Amygdala (tissue), 56 donors: ENCODE measurements around the gene POLR1B.
"Not testable (repeated sequence)": the region's sequence is repeated elsewhere in the genome, so short reads cannot be mapped to it uniquely, and the experiment has no call there.

Experiments
- DNase-seq, 56 donors: peaks; one replicate each; lab custom pipeline; 2025; lab: John Stamatoyannopoulos, UW

POLR1B gene, protein sequence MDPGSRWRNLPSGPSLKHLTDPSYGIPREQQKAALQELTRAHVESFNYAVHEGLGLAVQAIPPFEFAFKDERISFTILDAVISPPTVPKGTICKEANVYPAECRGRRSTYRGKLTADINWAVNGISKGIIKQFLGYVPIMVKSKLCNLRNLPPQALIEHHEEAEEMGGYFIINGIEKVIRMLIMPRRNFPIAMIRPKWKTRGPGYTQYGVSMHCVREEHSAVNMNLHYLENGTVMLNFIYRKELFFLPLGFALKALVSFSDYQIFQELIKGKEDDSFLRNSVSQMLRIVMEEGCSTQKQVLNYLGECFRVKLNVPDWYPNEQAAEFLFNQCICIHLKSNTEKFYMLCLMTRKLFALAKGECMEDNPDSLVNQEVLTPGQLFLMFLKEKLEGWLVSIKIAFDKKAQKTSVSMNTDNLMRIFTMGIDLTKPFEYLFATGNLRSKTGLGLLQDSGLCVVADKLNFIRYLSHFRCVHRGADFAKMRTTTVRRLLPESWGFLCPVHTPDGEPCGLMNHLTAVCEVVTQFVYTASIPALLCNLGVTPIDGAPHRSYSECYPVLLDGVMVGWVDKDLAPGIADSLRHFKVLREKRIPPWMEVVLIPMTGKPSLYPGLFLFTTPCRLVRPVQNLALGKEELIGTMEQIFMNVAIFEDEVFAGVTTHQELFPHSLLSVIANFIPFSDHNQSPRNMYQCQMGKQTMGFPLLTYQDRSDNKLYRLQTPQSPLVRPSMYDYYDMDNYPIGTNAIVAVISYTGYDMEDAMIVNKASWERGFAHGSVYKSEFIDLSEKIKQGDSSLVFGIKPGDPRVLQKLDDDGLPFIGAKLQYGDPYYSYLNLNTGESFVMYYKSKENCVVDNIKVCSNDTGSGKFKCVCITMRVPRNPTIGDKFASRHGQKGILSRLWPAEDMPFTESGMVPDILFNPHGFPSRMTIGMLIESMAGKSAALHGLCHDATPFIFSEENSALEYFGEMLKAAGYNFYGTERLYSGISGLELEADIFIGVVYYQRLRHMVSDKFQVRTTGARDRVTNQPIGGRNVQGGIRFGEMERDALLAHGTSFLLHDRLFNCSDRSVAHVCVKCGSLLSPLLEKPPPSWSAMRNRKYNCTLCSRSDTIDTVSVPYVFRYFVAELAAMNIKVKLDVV

DNA sequence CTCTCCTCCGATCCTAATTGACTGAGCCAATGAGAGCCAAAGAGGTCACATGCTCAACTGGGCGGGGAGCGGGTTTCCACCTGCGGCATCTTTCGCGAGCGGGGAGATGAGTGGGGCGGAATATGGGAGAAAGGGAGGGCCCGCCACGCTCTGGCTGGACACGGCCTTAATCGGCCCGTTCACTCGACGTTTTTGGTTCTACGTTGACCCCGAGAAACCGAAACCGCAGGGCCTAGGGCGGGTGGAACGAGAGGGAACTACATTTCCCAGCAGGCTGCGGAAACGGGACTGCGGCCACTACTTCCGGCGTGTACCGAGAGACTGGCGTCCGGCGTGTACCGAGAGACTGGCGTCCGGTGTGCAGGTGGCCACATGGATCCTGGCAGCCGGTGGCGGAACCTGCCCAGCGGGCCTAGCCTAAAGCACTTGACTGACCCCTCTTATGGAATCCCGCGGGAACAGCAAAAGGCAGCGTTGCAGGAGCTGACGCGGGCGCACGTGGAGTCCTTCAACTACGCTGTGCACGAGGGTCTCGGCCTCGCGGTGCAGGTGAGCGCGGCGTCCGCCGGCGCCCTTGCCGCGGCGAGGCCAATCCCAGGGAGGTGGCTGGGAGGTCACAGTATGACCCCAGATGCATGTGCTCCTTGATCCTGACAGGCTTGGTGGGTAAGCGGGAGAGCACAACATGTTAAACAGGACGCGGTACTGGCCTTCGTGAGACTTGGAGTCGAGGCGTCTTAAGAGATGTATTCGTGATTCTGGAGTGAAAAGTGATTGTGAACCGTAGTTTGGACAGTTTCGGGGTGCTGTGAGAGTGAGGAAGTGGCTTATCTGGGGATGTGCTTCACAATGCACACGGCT lies at the start of gene POLR1B:
Gene POLR1B (plus strand): TSS at position 343 of the 861 bp plus-strand sequence. CDS start 30 bp downstream, at position 373.
- peak in 55 of 56 donors; percentile 59 to 98 (median 87) for DNase-seq

DNA sequence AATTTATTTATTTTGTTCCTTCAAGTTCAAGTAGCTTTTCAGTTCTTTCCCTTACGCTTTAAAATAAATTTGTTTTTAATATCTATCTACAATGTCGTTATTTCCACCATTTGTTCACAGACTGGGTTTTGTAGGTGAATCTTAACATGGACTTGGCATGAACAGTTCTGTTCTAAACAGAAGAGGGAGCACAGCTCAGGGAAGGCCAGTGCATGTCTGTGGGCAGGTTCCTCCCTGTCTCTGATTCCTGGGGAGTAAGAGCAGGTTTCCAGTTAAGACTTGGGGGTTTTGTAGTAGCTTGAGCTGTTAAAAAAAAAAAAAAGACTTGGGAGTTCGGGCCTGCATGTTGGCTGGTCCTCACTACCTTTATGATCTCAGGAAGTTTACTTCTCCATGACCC lies 49.2 kb upstream of the POLR1B start:
- no peak for DNase-seq

DNA sequence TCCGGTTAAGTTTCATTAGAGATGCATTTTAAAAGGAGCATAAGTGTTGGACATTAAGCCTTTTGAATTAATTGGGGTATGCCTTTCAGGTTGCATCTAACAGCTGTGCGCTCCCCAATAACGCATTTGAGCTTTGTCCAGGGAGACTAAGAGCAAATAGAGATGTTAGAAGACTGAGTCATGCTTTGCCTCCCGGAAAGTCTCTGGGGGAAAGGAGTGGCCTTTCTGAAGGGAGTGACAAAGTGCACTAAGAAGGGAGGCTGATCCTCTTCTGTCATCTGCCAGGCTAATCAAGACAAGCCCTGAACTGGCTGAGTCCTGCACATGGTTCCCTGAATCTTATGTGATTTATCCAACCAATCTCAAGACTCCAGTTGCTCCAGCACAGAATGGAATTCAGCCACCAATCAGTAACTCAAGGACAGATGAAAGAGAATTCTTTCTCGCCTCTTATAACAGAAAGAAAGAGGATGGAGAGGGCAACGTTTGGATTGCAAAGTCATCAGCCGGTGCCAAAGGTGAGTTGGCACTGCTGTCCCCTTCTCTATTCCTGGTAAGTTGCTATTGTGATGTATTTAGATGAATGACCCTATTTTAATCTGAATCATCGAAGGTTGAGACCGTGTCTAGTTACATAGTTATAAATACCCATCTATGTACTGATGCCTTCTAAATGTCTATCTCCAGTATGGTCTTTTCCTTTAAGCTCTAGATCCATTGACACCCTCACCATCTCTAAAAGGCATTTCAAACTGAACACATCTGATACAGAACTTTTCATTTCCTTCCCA lies 48.2 kb upstream of the POLR1B start:
- DNase-seq = peak in 1 of 56 donors; percentile 14

DNA sequence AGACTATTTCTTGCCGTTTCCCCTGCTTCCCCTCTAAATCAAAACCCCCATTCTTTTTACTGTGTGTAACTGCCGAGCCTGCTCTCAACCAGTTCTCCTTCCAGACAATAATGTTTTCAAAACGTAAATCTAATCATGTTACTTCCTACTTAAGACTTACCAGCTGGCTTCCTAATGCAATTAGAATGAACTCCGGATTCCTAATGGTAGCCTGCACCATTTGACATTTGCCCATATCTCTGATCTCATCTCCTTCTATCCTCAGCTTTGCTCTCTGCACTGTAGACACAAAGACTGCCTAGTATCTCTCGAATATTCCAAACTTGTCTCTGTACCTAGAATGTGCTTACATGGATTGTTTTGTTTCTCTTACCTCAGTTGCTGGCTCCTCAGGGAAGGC lies 47.4 kb upstream of the POLR1B start:
- DNase-seq = no peak

DNA sequence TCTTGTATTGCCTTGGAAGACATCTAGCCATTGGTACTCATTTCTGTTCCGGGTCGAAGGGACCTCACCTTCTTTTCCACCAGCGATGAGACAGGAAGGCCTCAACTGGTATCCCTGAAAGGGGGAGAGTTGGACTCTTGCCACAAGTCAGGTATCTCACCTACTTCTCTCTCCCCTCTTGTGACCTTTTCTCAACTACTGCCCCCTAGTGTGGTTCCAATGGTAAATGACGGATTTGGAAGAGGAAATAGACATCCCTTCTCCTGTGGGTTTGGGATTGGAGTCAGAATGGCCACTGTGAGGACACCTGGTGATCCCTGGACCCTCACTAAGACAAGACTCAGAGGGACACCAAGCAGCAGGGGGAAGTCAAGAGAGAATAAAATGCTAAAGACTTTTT lies 46.4 kb upstream of the POLR1B start:
- DNase-seq = not testable (repeated sequence)

DNA sequence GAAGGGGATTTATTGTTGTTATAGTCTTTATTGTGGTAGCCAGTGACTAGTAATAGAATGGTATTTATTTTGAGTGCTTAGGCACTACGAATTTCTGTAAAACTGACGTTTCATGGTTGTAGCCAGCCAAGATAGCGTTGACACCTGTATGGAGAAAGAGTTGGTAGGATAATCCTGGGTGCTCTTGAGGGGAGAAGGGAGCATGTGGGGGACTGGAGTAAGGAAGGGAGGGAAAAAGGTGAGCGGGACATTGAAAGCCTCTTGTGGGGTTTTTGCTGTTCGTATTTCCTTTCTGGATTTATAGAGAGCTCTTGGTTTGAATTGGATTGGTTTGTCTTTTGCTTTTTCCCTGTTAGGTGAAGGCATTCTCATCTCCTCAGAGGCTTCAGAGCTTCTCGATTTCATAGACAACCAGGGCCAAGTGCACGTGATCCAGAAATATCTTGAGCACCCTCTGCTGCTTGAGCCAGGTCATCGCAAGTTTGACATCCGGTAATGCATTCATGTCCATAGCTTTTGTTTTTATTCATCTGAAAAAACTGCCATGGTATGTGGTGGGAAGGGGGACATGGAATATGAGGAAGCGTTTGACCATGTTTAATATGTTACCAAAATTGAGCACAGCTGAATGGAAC lies 41.3 kb upstream of the POLR1B start:
- peak in 11 of 56 donors; percentile 10 to 70 (median 30) for DNase-seq

DNA sequence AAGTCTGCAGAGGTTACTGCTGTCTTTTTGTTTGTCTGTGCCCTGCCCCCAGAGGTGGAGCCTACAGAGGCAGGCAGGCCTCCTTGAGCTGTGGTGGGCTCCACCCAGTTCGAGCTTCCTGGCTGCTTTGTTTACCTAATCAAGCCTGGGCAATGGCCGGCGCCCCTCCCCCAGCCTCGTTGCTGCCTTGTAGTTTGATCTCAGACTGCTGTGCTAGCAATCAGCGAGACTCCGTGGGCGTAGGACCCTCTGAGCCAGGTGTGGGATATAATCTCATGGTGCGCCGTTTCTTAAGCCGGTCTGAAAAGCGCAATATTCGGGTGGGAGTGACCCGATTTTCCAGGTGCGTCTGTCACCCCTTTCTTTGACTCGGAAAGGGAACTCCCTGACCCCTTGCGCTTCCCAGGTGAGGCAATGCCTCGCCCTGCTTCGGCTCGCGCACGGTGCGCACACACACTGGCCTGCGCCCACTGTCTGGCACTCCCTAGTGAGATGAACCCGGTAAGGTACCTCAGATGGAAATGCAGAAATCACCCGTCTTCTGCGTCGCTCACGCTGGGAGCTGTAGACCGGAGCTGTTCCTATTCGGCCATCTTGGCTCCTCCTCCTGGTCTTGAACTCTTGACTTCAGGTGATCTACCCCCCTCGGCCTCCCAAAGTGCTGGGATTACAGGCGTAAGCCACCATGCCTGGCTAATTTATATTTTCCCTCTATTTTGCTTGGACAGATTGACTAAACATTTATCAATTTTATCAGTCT lies 32.8 kb upstream of the POLR1B start:
- not testable (repeated sequence) for DNase-seq

DNA sequence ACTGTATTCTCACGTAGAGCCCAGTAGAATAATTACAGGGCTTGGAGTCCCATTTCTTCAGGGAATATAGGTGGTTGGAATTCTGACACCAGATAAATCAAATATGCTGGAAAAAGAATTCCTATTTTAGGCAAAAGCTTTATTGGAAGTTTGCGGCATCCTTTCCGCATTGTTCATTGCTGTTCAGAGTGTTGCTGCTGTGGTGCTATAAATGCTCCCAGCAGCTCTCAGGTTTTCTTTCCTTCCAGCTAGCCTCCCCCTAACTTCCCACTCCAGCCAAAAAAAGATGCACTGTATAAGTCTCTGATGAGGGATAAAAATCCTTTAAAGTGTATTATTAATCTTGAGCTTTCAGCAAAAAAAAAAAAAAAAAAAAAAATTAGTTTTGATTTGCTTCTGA lies 25.5 kb upstream of the POLR1B start:
- peak in 1 of 56 donors; percentile 15 for DNase-seq

DNA sequence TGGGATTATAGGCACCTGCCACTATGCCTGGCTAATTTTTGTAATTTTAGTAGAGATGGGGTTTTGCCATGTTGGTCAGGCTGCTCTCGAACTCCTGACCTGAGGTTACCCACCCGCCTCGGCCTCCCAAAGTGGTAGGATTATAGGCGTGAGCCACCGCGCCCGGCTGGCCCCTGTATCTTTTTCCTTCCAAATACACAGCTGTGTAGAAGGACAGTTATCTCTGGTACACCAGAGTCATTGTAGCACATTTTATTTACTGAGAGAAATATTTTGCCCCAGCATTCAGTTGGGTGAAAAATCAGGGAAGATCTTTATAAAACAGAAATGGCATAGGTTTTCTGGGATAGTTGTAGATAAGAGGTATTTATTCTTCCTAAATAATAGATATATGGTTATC lies 23.5 kb upstream of the POLR1B start:
- DNase-seq = no peak

DNA sequence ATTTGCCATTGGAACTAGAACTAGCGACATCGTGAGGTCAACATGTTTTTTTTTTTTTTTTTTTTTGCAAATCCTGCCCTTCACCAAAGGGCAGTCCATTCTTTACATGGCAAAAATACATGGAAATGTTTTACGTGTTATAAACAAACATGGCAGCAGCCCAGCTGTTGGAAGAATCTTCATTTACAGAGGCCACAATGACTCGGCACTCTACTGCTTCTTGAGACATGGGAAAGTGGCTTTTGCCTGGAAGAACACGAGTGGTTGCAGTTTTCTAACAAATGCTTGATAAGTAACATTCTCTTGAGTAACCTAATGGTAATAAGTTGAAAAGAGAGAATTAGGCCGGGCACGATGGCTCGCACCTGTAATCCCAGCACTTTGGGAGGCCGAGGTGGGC lies 22.8 kb upstream of the POLR1B start:
- DNase-seq = no peak

DNA sequence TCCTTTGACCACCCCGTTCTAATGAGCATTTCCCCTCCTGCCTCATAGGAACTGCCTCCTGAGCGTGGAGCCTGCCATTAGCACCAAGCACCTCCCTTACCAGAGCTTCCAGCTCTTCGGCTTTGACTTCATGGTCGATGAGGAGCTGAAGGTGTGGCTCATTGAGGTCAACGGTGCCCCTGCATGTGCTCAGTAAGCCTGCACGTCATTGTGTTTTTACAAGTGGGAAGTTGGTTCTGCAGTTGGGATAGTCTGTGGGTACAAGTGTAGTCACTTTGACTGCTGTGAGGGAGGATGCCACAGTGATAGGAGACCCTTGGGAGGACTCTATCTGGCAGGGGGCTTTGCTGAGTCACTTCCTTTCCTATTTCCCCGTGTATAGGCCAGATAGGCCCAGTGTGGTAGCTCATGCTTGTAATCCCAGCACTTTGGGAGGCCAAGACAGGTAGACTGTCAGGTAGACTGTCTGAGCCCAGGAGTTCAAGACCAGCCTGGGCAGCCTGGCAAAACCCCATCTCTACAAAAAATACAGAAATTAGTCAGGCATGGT lies 22.0 kb upstream of the POLR1B start:
- no peak for DNase-seq

DNA sequence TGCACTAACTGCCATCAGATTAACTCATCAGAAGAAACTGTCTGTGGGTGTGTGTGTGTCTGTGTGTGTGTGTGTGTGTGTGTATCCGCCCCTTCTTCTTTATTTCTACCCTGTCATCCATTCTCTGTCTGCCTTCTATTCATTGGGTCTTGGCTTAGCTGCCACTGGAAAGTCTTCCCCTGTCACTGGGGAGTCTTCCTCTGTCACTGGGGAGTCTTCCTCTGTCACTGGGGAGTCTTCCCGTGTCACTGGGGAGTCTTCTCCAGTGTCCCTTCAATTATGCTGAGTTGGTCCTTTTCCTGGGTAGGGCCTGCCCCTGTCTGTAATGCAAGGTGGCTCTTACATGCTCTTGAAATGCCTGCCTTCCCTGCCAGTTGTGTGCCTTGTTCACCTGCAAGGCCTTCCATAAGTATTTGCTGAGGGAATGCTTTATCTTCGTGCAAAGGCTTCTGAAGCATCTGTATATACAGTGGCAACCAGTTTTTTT lies 18.9 kb upstream of the POLR1B start:
- no peak for DNase-seq

DNA sequence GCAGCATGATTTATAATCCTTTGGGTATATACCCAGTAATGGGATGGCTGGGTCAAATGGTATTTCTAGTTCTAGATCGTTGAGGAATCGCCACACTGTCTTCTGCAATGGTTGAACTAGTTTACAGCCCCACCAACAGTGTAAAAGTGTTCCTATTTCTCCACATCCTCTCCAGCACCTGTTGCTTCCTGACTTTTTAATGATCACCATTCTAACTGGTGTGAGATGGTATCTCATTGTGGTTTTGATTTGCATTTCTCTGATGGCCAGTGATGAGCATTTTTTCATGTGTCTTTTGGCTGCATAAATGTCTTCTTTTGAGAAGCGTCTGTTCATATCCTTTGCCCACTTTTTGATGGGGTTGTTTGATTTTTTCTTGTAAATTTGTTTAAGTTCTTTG lies 18.0 kb upstream of the POLR1B start:
- not testable (repeated sequence) for DNase-seq

DNA sequence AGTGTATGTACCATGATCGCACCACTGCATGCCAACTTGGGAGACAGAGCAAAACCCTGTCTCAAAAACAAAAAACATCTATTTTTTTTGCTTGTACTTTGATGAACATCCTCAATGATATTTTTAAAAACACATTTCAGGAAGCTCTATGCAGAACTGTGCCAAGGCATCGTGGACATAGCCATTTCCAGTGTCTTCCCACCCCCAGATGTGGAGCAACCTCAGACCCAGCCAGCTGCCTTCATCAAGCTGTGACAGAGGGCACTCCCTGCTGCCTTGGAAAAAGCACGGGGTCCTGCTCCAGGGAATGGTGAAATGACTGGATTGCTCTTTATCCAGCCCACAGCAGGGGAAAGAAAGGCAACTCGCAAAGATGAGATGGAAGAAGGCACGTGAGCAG lies 13.7 kb upstream of the POLR1B start:
- no peak for DNase-seq

DNA sequence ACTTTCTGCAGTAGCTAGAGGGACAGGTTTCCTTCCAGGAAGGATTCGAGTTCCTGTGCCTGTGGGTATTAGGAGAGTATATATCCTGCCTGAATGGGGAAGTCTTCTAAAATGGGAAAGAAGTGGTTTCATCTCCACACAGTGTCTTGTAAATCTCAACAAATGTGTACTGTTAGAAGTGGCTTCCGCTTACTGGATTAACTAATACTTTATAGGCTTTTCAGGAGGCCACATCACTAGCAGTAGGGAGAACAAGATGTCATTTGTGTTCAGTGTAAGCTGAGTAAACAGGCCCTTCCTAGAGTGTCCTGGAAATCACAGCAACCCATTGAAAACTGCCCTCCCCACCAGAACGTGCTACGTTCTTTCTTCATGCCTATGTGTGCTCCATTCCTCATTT lies 12.5 kb upstream of the POLR1B start:
- DNase-seq = no peak

DNA sequence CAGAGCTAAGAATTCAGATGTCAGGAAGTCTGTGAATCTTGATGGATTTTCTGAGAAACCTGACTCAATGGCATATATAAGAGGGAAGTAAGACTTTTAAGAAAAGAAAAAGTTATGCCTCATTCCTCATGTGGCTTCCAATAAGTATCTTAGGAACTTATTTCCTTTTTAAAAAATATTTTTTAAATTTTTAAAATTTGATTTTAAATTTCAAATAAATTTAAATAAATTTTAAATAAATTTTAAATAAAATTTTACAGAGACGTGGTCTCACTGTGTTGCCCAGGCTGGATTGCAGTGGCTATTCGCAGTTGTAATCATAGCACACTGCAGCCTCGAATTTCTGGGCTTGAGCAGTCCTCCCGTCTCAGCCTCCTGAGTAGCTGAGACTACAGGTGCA lies 11.5 kb upstream of the POLR1B start:
- no peak for DNase-seq

DNA sequence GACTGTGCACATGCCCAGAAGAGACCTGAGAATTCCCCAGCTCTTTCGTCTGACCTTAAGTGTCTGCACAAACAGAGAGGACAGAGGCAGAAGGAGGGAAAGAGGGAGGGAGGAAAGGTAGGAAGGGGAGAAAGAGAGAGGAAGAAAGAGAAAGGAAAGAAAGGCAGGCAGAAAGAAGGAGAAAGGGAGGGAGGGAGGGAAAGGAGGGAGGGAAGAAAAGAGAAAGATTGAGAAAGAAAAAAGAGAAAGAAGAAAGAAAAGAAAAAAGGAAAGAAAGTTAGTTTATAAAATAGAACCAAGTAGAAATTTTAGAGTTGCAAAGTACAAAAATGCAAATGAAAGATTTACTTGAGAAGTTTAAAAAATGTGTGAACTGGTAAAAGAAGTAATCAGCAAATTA lies 7.4 kb upstream of the POLR1B start:
- no peak for DNase-seq
